ENCODE data around the gene MTCP1. TPM values are rescaled to one million over a fixed set of nuclear protein-coding genes. Genes with fewer than 3 reads are reported as not detected.

Gene MTCP1
- polyA plus RNA-seq, 1 experiment: 17.4 TPM

GRCh38 chrX:155048977-155049619 is 21.8 kb downstream of the MTCP1 start:
- no peaks in the 10 kb centered on the region for H3K27me3 ChIP-seq (ENCODE audit: control insufficient read depth, insufficient read depth, low read length)
- no peaks in the 10 kb centered on the region for H3K9me3 ChIP-seq (ENCODE audit: control insufficient read depth, insufficient read depth, low read length)
- TF ChIP-seq CTCF (IDR thresholded peaks at IDR 0.05; ENCODE audit: low read depth, low read length): peak; percentile 68
- DNase-seq (ENCODE audit: low read depth, low spot score): no peak
- H3K4me3 ChIP-seq (ENCODE audit: low read depth, low read length): no peak overlapping the region
- no peak overlapping the region for H3K27ac ChIP-seq (ENCODE audit: low read depth, low read length)
- ChIA-PET CTCF (interaction anchor here (0.7 to 1.9 kb wide), 9 partner anchors 8 to 69 kb away, joined by 3 to 11 read pairs (median 4); no protein-coding TSS in a partner anchor), POLR2A (no interaction called here)

GRCh38 chrX:155046811-155047528 is 24.0 kb downstream of the MTCP1 start:
- no peak for TF ChIP-seq CTCF (IDR thresholded peaks at IDR 0.05; ENCODE audit: low read depth, low read length)
- Histone ChIP-seq H3K27me3 (ENCODE audit: control insufficient read depth, insufficient read depth, low read length) (no peaks in the 10 kb centered on the region), H3K27ac (ENCODE audit: low read depth, low read length) (no peak overlapping the region), H3K9me3 (ENCODE audit: control insufficient read depth, insufficient read depth, low read length) (no peaks in the 10 kb centered on the region), H3K4me3 (ENCODE audit: low read depth, low read length) (no peak overlapping the region)
- POLR2A ChIA-PET: no interaction called here
- no peak for DNase-seq (ENCODE audit: low read depth, low spot score)
- CTCF ChIA-PET: interaction anchor here (1.0 to 1.9 kb wide), 2 partner anchors 10 to 12 kb away, joined by 4 to 6 read pairs; no protein-coding TSS in a partner anchor

- Histone ChIP-seq H3K9me3 (ENCODE audit: control insufficient read depth, insufficient read depth, low read length) (no peaks in the 10 kb centered on the region), H3K27ac (ENCODE audit: low read depth, low read length) (no peak overlapping the region), H3K27me3 (ENCODE audit: control insufficient read depth, insufficient read depth, low read length) (no peaks in the 10 kb centered on the region), H3K4me3 (ENCODE audit: low read depth, low read length) (no peak overlapping the region)
- CTCF ChIA-PET: interaction anchor here (1.0 to 1.9 kb wide), 2 partner anchors 11 to 13 kb away, joined by 4 to 6 read pairs; no protein-coding TSS in a partner anchor
- no peak for TF ChIP-seq CTCF (IDR thresholded peaks at IDR 0.05; ENCODE audit: low read depth, low read length)
- no peak for DNase-seq (ENCODE audit: low read depth, low spot score)
- POLR2A ChIA-PET: no interaction called here
Observed at GRCh38 chrX:155046129-155046810, 24.7 kb downstream of the MTCP1 start.

- POLR2A ChIA-PET: no interaction called here
- CTCF ChIA-PET: no interaction called here
Observed at GRCh38 chrX:155035688-155036087, 35.2 kb downstream of the MTCP1 start.

More at GRCh38 chrX:155035688-155036087, 35.2 kb downstream of the MTCP1 start:
- H3K27me3 ChIP-seq (ENCODE audit: control insufficient read depth, insufficient read depth, low read length): no peaks in the 10 kb centered on the region
- no peaks in the 10 kb centered on the region for H3K9me3 ChIP-seq (ENCODE audit: control insufficient read depth, insufficient read depth, low read length)
- no peak overlapping the region for H3K4me3 ChIP-seq (ENCODE audit: low read depth, low read length)
- no peak overlapping the region for H3K27ac ChIP-seq (ENCODE audit: low read depth, low read length)
- TF ChIP-seq CTCF (IDR thresholded peaks at IDR 0.05; ENCODE audit: low read depth, low read length): no peak
- DNase-seq (ENCODE audit: low read depth, low spot score): no peak
